Keratinocyte (primary cell): Measurements from ENCODE around the gene HOXA7. TPM values are rescaled to one million over a fixed set of nuclear protein-coding genes. Genes with fewer than 3 reads are reported as not detected.

Source experiments
- DNase-seq: peaks from one replicate; pipeline ENCODE4 v3.0.0-alpha.2; 2011; ENCODE audit warnings: low read depth, missing footprints, low spot score
- FAIRE-seq: peaks from 2 replicates; lab custom pipeline; 2011; peaks lifted over from hg19 to GRCh38; lab: Jason Lieb, UNC
- H2AFZ ChIP-seq: 2 replicates; pipeline ENCODE4 v1.6.0; 2012; ENCODE audit warnings: low read length, control low read depth, inconsistent platforms; ENCODE audit not compliant: control insufficient read depth
- H3K27ac ChIP-seq: 2 replicates; pipeline ENCODE4 v1.5.1; 2011; ENCODE audit warnings: low read length; ENCODE audit not compliant: control insufficient read depth, insufficient read depth
- H3K27me3 ChIP-seq: 3 replicates; pipeline ENCODE4 v1.6.0; 2011; ENCODE audit warnings: low read length; ENCODE audit not compliant: control insufficient read depth, insufficient read depth; ENCODE audit errors: extremely low read depth
- H3K36me3 ChIP-seq, 2 experiments: 2 replicates in 1 of 2; 3 replicates in 1 of 2; pipeline ENCODE4 v1.5.1; 2011; ENCODE audit warnings: low read length in 2 of 2, mild to moderate bottlenecking in 1 of 2; ENCODE audit not compliant: control insufficient read depth in 2 of 2, insufficient read depth in 2 of 2; ENCODE audit errors: extremely low read depth in 1 of 2
- H3K4me1 ChIP-seq: 3 replicates; pipeline ENCODE4 v1.5.1; 2011; ENCODE audit warnings: low read length; ENCODE audit not compliant: control insufficient read depth, insufficient read depth; ENCODE audit errors: extremely low read depth
- H3K4me2 ChIP-seq: 3 replicates; pipeline ENCODE4 v1.6.0; 2011; ENCODE audit warnings: low read depth, low read length; ENCODE audit not compliant: control insufficient read depth, insufficient read depth; ENCODE audit errors: extremely low read depth
- H3K4me3 ChIP-seq, 3 experiments: fragments of 200-600 bp in 1 of 3; sonication (generic) in 1 of 3; 2 replicates in 2 of 3; 3 replicates in 1 of 3; pipeline ENCODE4 v1.5.1; 2011 to 2016; ENCODE audit warnings: low read length in 3 of 3, mild to moderate bottlenecking in 3 of 3, control low read depth in 2 of 3, inconsistent platforms in 1 of 3, low read depth in 1 of 3, mixed read lengths in 1 of 3, mixed run types in 1 of 3, moderate library complexity in 1 of 3; ENCODE audit not compliant: control insufficient read depth in 2 of 3, insufficient read depth in 2 of 3; ENCODE audit errors: extremely low read depth in 1 of 3
- H3K79me2 ChIP-seq: 2 replicates; pipeline ENCODE4 v1.6.0; 2012; ENCODE audit warnings: low read length; ENCODE audit not compliant: control insufficient read depth, insufficient read depth
- H3K9ac ChIP-seq: 3 replicates; pipeline ENCODE4 v1.6.0; 2011; ENCODE audit warnings: low read length; ENCODE audit not compliant: control insufficient read depth, insufficient read depth; ENCODE audit errors: extremely low read depth
- H3K9me1 ChIP-seq: 3 replicates; pipeline ENCODE4 v1.6.0; 2011; ENCODE audit warnings: low read length; ENCODE audit not compliant: control insufficient read depth, insufficient read depth; ENCODE audit errors: extremely low read depth
- H3K9me3 ChIP-seq: 2 replicates; pipeline ENCODE4 v1.5.1; 2012; ENCODE audit warnings: low read depth, low read length; ENCODE audit not compliant: control insufficient read depth
- H4K20me1 ChIP-seq: 3 replicates; pipeline ENCODE4 v1.6.0; 2011; ENCODE audit warnings: low read length; ENCODE audit not compliant: control insufficient read depth, insufficient read depth; ENCODE audit errors: extremely low read depth
- EZH2 ChIP-seq: IDR thresholded peaks from one replicate; pipeline ENCODE4 v1.6.1; 2012; ENCODE audit warnings: inconsistent platforms, mild to moderate bottlenecking, low read length, moderate library complexity
- dilution Hi-C: fragments of 300-500 bp; cut with MboI; formaldehyde crosslinking; loops from one replicate; pipeline ENCODE4 v1.7.0; 2020; ENCODE audit warnings: low sequenced_read_pairs; ENCODE audit not compliant: extremely low pct_ligation_motif_present
- polyA plus RNA-seq, 5 experiments: library from polyadenylated mRNA; depleted of rRNA in 3 of 5; stranded (reverse) in 3 of 5; stranded (forward) in 1 of 5; unstranded in 1 of 5; fragments of >200 nt; gene quantifications; 1 replicate in 1 of 5; 2 replicates in 3 of 5; 3 replicates in 1 of 5; pipeline versions ENCODE4 v1.2.1 to v1.2.3, GENCODE V29; 2011 to 2012; ENCODE audit warnings: missing spikeins in 2 of 5, low read depth in 1 of 5, low replicate concordance in 1 of 5
- TF ChIP-seq, protein P1 (sequence below), 3 experiments: IDR thresholded peaks in 1 of 3; conservative IDR thresholded peaks in 1 of 3; optimal IDR thresholded peaks in 1 of 3; 2 replicates in 2 of 3; 3 replicates in 1 of 3; pipeline versions ENCODE3 to v1.5.1; 2011; ENCODE audit warnings: low read length in 3 of 3, mild to moderate bottlenecking in 3 of 3, moderate library complexity in 2 of 3, control low read depth in 1 of 3, inconsistent platforms in 1 of 3; ENCODE audit not compliant: insufficient read depth in 2 of 3; ENCODE audit errors: extremely low read depth in 1 of 3

The HOXA7 gene
- polyA plus RNA-seq, 1 donor (not counting 4 experiments of a cell fraction or from before 2014, with no cell fraction given), result 8.1 TPM

DNA sequence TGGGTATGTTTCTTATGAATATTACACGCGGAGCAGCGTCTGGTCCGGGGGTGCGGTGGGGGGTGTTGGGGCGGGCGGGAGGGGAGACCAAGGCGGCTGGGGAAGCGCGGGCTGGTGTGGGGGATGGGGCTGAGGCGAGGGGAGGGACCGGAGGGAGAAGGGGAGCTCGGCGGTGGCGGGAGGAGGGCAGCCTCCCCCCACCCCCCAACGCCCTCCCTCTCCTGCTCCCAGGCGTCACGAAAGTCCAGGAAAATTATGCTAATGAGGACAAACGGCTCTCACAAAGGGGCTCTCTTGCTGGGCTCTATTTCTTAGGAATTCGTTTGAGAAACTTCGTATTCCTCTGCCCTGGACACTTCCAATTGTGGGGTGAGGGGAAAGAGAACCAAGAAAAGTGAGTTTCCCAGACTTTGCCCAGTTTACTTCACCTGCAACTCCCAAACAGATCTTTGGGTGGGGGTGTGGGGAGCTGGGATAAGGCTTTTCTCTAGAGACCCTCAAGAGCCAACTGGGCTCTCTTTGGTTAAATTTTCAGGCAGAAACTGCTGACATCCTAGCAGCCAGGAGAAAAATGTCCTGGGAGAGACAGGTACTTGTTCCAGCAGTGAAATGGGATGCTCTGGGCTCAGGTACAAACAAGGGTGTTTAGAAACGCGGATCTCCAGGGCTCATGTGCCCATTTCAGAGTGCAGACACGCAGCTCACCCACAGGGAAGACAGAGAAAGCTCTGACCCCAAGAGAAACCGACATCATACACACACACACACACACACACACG, 42.3 kb downstream of the HOXA7 start:
- H3K27me3 ChIP-seq, result no peaks in the 10 kb centered on the region

GRCh38 chr7:27112955-27113949, 43.2 kb downstream of the HOXA7 start:
- TF ChIP-seq EZH2, result no peak
- TF ChIP-seq, protein P1, sequence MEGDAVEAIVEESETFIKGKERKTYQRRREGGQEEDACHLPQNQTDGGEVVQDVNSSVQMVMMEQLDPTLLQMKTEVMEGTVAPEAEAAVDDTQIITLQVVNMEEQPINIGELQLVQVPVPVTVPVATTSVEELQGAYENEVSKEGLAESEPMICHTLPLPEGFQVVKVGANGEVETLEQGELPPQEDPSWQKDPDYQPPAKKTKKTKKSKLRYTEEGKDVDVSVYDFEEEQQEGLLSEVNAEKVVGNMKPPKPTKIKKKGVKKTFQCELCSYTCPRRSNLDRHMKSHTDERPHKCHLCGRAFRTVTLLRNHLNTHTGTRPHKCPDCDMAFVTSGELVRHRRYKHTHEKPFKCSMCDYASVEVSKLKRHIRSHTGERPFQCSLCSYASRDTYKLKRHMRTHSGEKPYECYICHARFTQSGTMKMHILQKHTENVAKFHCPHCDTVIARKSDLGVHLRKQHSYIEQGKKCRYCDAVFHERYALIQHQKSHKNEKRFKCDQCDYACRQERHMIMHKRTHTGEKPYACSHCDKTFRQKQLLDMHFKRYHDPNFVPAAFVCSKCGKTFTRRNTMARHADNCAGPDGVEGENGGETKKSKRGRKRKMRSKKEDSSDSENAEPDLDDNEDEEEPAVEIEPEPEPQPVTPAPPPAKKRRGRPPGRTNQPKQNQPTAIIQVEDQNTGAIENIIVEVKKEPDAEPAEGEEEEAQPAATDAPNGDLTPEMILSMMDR (optimal IDR thresholded peaks at IDR 0.05 in 1 of 3, IDR thresholded peaks at IDR 0.05 in 1 of 3, conservative IDR thresholded peaks at IDR 0.05 in 1 of 3; ENCODE audit: extremely low read depth in 1 of 3, insufficient read depth in 2 of 3, low read length in 3 of 3), result no peak
- peaks cover 2 to 5% of the 10 kb centered on the region in 2 experiments for H3K36me3 ChIP-seq
- H3K27ac ChIP-seq, result peak overlapping the region; percentile 67
- H3K9me3 ChIP-seq, result no peaks in the 10 kb centered on the region
- peaks cover 37% of the 10 kb centered on the region for H3K79me2 ChIP-seq
- peak overlapping the region; percentile 45 to 72 (median 62) for H3K4me3 ChIP-seq
- peak overlapping the region; percentile 93 for H3K4me2 ChIP-seq
- H2AFZ ChIP-seq, result peak overlapping the region; percentile 46
- H3K9ac ChIP-seq, result peak overlapping the region; percentile 82
- DNase-seq, result no peak
- dilution Hi-C loops, result no loop called here
- H3K4me1 ChIP-seq, result peaks cover 31% of the 10 kb centered on the region
- H4K20me1 ChIP-seq, result no peaks in the 10 kb centered on the region
- no peaks in the 10 kb centered on the region for H3K27me3 ChIP-seq
- peak; percentile 76 for FAIRE-seq
- no peaks in the 10 kb centered on the region for H3K9me1 ChIP-seq

More for the DNA sequence above, 42.3 kb downstream of the HOXA7 start:
- no peaks in the 10 kb centered on the region for H3K9me1 ChIP-seq
- H3K36me3 ChIP-seq, result peaks cover 2 to 5% of the 10 kb centered on the region in 2 experiments
- H3K9ac ChIP-seq, result peak overlapping the region; percentile 82
- H3K9me3 ChIP-seq, result no peaks in the 10 kb centered on the region
- H3K79me2 ChIP-seq, result peaks cover 37% of the 10 kb centered on the region
- H2AFZ ChIP-seq, result peak overlapping the region; percentile 8
- DNase-seq (no peak), FAIRE-seq (peak; percentile 26)
- H3K4me2 ChIP-seq, result peak overlapping the region; percentile 96
- no peaks in the 10 kb centered on the region for H4K20me1 ChIP-seq
- peak overlapping the region; percentile 45 to 70 (median 69) for H3K4me3 ChIP-seq
- TF ChIP-seq EZH2, result no peak
- TF ChIP-seq, protein P1 (optimal IDR thresholded peaks at IDR 0.05 in 1 of 3, IDR thresholded peaks at IDR 0.05 in 1 of 3, conservative IDR thresholded peaks at IDR 0.05 in 1 of 3; ENCODE audit: extremely low read depth in 1 of 3, insufficient read depth in 2 of 3, low read length in 3 of 3), result no peak
- dilution Hi-C loops, result no loop called here
- peaks cover 31% of the 10 kb centered on the region for H3K4me1 ChIP-seq
- H3K27ac ChIP-seq, result peak overlapping the region; percentile 87
